ENCODE data around the gene DNASE1L3.

DNASE1L3 gene

GRCh38 chr3:58210761-58211460 lies at the start of gene DNASE1L3:
Gene DNASE1L3, minus strand, starts transcription at chr3:58210972. Its CDS starts 66 bp downstream, at chr3:58210906.
- no peak within 1 kb of the TSS for H3K27ac ChIP-seq (ENCODE audit: low read depth, low read length)
- no peaks in the 10 kb centered on the region for H4K20me1 ChIP-seq (ENCODE audit: low read depth, low read length)
- no peak within 1 kb of the TSS for H3K4me3 ChIP-seq (ENCODE audit: insufficient read depth, low read length, poor library complexity, severe bottlenecking)
- H3K9me2 ChIP-seq (replicated peaks; ENCODE audit: insufficient read depth, low read length) = no peaks in the 10 kb centered on the region
- no peaks in the 10 kb centered on the region for H3K36me3 ChIP-seq (ENCODE audit: low read length)
- H2AFZ ChIP-seq (ENCODE audit: low read depth, low read length, severe bottlenecking) = no peak within 1 kb of the TSS
- no peaks in the 10 kb centered on the region for H3F3A ChIP-seq (ENCODE audit: insufficient read depth)
- no peak within 1 kb of the TSS for H3K9ac ChIP-seq (ENCODE audit: low read length)
- TF ChIP-seq EZH2phosphoT487 (conservative IDR thresholded peaks at IDR 0.05; ENCODE audit: low read length) = no peak
- TF ChIP-seq, protein P1, sequence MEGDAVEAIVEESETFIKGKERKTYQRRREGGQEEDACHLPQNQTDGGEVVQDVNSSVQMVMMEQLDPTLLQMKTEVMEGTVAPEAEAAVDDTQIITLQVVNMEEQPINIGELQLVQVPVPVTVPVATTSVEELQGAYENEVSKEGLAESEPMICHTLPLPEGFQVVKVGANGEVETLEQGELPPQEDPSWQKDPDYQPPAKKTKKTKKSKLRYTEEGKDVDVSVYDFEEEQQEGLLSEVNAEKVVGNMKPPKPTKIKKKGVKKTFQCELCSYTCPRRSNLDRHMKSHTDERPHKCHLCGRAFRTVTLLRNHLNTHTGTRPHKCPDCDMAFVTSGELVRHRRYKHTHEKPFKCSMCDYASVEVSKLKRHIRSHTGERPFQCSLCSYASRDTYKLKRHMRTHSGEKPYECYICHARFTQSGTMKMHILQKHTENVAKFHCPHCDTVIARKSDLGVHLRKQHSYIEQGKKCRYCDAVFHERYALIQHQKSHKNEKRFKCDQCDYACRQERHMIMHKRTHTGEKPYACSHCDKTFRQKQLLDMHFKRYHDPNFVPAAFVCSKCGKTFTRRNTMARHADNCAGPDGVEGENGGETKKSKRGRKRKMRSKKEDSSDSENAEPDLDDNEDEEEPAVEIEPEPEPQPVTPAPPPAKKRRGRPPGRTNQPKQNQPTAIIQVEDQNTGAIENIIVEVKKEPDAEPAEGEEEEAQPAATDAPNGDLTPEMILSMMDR (IDR thresholded peaks at IDR 0.05; ENCODE audit: insufficient read depth, low read length, poor library complexity, severe bottlenecking) = no peak
- H3K79me2 ChIP-seq (ENCODE audit: insufficient read depth, low read length) = no peaks in the 10 kb centered on the region
- H3K9me3 ChIP-seq (ENCODE audit: insufficient read depth, low read length) = no peaks in the 10 kb centered on the region
- no peak within 1 kb of the TSS for H3K4me2 ChIP-seq (ENCODE audit: low read depth, low read length, poor library complexity, severe bottlenecking)
- H3K27me3 ChIP-seq (ENCODE audit: low read length) = no peaks in the 10 kb centered on the region

DNA sequence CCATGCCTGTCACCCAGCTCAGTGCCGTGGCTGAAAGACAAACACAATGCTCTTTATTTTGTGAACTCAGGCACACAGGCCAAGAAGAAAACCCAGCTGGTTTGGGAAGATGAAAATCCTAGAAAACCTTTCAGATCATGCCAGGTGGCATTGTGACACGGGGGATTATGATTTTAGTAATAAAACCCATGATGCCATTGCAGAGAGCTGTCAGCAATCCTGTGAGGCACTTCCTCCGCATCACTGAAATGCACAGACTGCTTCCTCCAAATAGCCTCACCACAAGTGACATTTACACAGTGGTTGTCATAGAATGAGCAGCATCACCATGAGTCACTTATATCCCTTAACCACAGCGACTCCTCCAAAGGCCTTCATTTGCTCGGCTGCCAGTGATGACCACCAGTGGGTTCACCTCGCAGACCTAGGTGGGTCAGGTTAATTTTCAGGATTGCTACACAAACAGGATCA lies 49.5 kb upstream of the DNASE1L3 start:
- Histone ChIP-seq H3K27me3 (ENCODE audit: low read length) (no peaks in the 10 kb centered on the region), H4K20me1 (ENCODE audit: low read depth, low read length) (no peaks in the 10 kb centered on the region), H2AFZ (ENCODE audit: low read depth, low read length, severe bottlenecking) (no peak overlapping the region), H3K79me2 (ENCODE audit: insufficient read depth, low read length) (no peaks in the 10 kb centered on the region), H3K4me2 (ENCODE audit: low read depth, low read length, poor library complexity, severe bottlenecking) (no peak overlapping the region), H3F3A (ENCODE audit: insufficient read depth) (no peaks in the 10 kb centered on the region), H3K9ac (ENCODE audit: low read length) (no peak overlapping the region), H3K9me3 (ENCODE audit: insufficient read depth, low read length) (no peaks in the 10 kb centered on the region), H3K4me3 (ENCODE audit: insufficient read depth, low read length, poor library complexity, severe bottlenecking) (no peak overlapping the region), H3K36me3 (ENCODE audit: low read length) (no peaks in the 10 kb centered on the region), H3K27ac (ENCODE audit: low read depth, low read length) (no peak overlapping the region), H3K9me2 (replicated peaks; ENCODE audit: insufficient read depth, low read length) (no peaks in the 10 kb centered on the region)
- TF ChIP-seq, protein P1 (IDR thresholded peaks at IDR 0.05; ENCODE audit: insufficient read depth, low read length, poor library complexity, severe bottlenecking) = no peak
- TF ChIP-seq EZH2phosphoT487 (conservative IDR thresholded peaks at IDR 0.05; ENCODE audit: low read length) = no peak

- Histone ChIP-seq H2AFZ (ENCODE audit: low read depth, low read length, severe bottlenecking) (no peak overlapping the region), H3K36me3 (ENCODE audit: low read length) (no peaks in the 10 kb centered on the region)
Observed at GRCh38 chr3:58258392-58259055, 47.8 kb upstream of the DNASE1L3 start.

More at GRCh38 chr3:58258392-58259055, 47.8 kb upstream of the DNASE1L3 start:
- no peak overlapping the region for H3K9ac ChIP-seq (ENCODE audit: low read length)
- H3K4me3 ChIP-seq (ENCODE audit: insufficient read depth, low read length, poor library complexity, severe bottlenecking) = no peak overlapping the region
- H3K4me2 ChIP-seq (ENCODE audit: low read depth, low read length, poor library complexity, severe bottlenecking) = no peak overlapping the region
- no peaks in the 10 kb centered on the region for H3F3A ChIP-seq (ENCODE audit: insufficient read depth)
- no peaks in the 10 kb centered on the region for H3K9me3 ChIP-seq (ENCODE audit: insufficient read depth, low read length)
- no peaks in the 10 kb centered on the region for H4K20me1 ChIP-seq (ENCODE audit: low read depth, low read length)
- no peak overlapping the region for H3K27ac ChIP-seq (ENCODE audit: low read depth, low read length)
- no peaks in the 10 kb centered on the region for H3K27me3 ChIP-seq (ENCODE audit: low read length)
- TF ChIP-seq, protein P1 (IDR thresholded peaks at IDR 0.05; ENCODE audit: insufficient read depth, low read length, poor library complexity, severe bottlenecking) = no peak
- no peak for TF ChIP-seq EZH2phosphoT487 (conservative IDR thresholded peaks at IDR 0.05; ENCODE audit: low read length)
- no peaks in the 10 kb centered on the region for H3K79me2 ChIP-seq (ENCODE audit: insufficient read depth, low read length)
- no peaks in the 10 kb centered on the region for H3K9me2 ChIP-seq (replicated peaks; ENCODE audit: insufficient read depth, low read length)
